Endometrial microvascular endothelial cells (primary cell): ENCODE results near the gene PPM1H. TPM values are rescaled to one million over a fixed set of nuclear protein-coding genes. Genes with fewer than 3 reads are reported as not detected.

ENCODE experiments used
- in situ Hi-C: cut with HindIII; loops from 2 replicates; pipeline ENCODE4 v1.10.0; 2017; ENCODE audit warnings: low sequenced_read_pairs, low pct_unique_long_range_greater_than_20kb; ENCODE audit errors: inconsistent ontology term
- total RNA-seq: library from RNA; depleted of rRNA; stranded (reverse); fragments of >200 nt; gene quantifications from one replicate; pipeline ENCODE4 v1.2.3, GENCODE V29; 2015; ENCODE audit errors: inconsistent ontology term

PPM1H gene
- total RNA-seq, 1 donor from 2014 or later, result 2.0 TPM

DNA sequence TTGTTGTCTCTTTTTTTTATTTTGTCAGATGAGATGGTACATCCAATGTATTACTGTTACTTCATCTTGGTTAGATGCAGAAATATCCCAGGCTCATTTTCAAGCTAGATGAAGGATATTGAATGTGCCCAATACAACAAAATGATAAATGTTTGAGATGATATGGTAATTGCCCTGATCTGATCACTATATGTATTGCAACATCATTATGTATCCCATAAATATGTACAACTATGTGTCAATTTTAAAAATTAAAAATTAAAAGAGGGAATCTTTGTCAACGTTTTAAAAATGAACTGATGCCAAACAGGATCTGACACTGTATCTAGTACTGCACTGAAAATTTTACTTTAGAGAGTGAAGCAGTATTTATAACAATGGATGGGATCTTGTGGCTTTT lies 78.5 kb downstream of the PPM1H start:
- in situ Hi-C loops, result no loop called here

DNA sequence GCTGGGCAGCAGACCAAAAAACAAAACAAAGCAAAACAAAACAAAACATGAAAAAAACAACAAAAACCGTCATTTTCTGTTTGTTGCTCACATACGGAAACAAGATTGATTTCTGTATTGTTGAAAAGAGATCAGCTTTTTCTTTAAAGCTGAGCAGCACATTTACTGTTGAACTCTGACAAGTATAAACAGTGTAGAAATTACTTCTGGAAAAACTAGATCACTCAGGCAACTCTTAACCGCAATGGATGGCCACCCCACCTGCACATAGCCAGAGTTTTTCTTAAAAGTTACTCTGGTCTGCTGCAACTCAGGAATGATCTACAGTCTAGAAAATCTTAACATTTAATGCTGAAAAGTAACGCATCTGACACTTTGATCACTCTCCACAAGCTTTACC lies 80.9 kb downstream of the PPM1H start:
- in situ Hi-C loops, result no loop called here

DNA sequence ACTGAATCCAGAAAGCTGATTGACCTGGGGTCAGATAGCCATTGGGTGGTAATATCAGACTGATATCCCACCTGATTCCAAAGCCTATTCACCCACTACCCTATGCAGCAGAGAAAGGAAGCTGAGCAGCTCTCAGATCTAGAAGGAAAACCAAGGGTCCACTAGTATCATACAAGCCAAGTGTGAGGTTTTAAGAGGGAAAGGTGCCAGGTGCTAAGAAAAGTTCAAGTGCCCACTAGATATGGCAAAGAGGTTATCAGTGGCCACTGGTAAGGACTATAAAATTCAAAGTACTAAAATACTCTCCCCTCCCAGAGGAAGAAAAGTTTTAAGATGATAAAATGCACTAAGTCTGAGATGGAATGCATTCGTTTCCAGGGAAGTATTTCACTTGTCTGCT lies 85.6 kb downstream of the PPM1H start:
- in situ Hi-C loops, result no loop called here

DNA sequence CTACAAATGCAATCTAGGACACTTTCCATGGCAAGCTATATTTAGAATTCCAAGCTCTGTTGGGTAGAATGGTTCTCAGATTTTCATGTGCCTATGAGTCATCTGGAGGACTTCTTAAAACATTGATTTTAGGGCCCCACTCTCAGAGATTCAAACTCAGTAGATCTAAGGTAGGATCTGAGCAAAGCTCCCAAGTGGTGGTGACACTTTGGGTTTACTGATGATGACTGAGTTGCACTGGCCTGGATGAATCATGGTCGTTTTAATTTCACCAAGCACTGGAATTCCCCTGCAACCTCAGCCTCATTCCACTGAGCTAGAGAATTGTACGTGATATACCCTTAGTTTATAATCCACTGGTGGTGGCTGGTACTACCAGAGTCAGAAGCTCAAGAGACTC lies 86.5 kb downstream of the PPM1H start:
- in situ Hi-C loops, result no loop called here

GRCh38 chr12:62847709-62848108 lies 87.2 kb downstream of the PPM1H start:
- in situ Hi-C loops, result no loop called here

DNA sequence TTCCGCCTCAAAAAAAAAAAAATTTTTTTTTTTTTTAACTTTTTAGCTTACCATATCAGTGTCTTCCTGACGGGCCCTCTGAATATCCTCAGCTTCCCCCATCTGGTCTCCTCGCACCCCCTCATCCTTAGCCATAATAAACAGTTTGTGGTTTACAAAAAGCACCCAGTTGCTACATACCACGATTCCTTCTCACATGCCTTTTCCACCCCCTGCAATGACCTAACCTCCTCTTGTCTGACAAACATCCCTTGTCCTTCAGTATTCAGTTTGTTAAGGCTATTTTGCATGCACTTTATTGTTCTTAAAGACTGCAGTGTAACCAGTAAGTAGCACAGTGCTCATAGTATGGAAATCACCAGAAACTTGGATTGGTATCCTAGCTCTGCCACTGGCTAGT lies 88.5 kb downstream of the PPM1H start:
- in situ Hi-C loops, result no loop called here

DNA sequence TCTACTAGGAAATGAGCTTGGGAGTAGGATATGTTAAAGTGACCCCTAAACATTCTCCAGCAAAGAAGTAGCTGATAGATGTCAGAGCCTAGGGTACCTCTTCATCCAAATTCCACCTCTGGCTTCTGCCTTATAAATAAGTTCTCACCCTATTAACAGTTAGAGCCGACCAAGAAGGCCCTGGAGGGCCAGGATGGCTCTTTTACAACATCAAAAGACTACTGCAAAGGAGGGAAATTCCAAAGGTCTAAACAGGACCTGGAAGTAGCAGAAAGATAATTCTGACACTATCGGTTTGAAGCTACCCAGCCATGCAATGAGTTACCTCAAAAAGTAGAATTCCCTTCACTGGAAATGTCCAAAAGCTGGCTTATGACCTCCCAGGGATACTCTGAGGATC lies 90.0 kb downstream of the PPM1H start:
- in situ Hi-C loops, result no loop called here

DNA sequence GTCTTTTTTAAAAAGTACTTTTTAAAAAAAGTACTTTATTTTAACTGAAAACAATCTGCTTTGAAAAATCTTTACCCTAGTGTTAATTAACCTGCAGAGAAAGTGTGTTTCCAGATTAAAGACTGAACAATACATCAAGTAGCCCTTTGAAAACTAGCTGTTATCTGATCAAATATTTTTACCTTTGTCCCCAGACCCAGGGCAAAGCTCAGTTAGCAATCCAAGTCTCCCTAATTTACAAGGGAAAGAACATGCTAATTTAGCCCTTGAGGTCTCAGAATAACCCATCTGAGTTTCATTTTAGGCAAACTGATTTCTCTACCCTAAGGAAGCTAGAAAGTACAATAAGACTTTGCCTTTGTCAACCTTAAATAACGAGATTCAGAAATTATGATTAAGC lies 91.2 kb downstream of the PPM1H start:
- in situ Hi-C loops, result no loop called here

- in situ Hi-C loops, result no loop called here
Observed at GRCh38 chr12:62841846-62842245, 93.1 kb downstream of the PPM1H start.

DNA sequence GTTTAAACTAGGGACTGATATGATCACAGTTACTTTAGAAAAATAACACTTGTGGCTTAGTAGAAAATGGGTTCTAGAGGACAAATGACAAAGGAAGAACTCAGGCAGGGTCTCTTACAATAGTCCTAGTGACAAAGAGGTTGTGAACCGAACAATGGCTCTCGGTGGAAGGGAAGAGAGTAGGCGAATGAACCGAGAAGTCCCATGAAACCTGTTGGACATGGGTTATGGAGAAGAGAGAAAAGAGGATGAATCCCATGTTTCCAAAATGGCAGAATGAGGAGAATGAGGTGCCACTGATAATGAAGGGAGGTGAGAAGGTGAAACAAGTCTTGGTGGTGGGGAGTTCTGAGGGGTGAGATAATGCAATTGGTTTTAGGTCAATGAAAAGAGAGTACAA lies 94.1 kb downstream of the PPM1H start:
- in situ Hi-C loops, result no loop called here

DNA sequence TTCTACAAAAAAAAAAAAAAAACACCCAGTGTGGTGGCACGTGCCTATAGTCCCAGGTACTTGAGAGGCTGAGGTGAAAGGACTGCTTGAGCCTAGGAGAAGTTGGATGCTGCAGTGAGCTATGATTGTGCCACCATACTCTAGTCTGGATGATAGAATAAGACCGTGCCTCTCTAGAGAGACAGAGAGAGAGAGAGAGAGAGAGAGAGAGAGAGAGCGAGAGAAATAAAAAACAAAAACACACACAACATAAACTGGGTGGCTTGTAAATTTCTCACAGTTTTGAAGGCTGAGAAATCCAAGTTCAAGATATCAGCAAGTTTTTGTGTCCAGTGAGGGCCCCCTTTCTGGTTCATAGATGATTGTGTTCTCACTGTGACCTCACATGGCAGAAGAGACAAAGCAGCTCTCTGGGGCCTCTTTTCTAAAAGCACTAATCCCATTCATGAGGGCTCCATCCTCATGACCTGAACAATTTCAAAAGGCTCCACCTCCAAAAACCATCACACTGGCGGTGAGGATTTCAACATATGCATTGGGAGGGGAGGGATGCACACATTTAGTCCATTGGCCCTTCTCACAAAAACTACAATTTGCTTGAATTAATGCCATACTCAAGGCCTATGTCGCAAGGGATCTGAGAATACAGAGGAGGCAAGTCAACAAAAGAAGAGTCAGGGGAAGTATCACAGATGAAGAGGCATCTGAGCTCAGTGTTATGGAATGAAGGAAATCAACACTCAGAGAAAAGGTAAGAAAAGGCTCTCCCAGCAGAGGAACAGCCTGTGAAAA lies 94.9 kb downstream of the PPM1H start:
- in situ Hi-C loops, result no loop called here

DNA sequence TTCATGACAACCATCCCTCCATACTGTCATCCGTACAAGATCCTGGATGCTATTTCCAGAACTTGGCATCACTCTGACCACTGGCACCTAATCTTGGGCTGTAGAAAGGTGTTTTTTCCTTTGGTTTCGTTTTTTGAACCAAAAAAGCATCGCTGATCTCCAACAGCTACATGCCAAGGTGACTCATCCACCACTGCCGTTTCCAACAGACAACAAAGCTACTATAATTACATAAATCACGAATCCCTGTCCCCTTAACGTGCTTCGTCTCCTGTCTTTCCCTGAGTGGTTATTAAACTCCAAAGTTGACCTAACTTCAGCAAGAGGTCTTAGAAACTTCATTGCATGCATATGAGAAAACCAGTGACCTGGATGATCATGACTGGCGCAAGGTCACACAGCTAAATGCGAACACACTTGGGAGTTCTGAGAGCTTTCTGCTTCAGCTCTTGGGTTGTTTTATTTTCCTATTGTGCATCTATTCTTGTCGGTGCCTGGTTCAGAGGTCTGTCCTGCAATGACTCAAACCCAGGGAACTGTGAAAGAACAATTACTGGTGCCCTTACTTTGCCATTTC lies 99.9 kb downstream of the PPM1H start:
- in situ Hi-C loops, result no loop called here

DNA sequence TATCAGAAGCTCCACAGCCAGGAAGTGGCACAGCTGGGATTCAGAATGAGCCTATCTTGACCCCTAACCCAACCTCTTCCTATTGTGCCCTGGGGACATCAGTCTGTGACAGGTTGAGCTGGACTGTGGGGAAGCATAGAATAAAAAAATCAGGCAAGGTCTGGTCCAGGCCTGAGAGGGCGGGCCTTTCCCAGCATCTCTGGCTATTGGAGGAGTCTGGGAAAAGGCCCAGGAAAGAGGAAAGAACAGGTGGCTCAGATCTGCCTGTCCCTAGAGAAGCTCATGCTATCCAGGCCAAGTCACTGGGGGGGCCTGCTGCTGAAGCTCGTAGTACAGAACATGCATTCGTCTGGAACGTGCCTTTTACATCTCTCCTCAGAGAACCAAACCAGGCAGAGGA lies 100.5 kb downstream of the PPM1H start:
- in situ Hi-C loops, result no loop called here

DNA sequence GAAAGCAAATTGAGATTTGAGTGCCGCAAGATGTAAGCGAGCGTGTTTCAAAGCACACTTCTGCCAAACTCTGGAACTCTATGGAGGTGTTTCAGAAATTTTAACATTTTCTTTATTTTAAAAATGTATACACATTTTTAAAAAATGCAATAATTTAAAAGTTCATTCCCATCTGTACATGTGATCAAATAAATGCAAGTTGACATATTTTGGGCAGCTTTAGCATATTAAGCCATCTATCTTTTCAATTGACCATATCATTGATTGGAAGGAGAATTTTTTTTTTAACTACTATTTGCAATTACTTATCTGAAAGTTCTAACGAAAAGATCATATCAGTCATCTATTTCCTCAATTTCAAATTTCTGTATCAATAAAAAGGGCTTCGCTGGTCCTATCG lies 101.3 kb downstream of the PPM1H start:
- in situ Hi-C loops, result no loop called here

DNA sequence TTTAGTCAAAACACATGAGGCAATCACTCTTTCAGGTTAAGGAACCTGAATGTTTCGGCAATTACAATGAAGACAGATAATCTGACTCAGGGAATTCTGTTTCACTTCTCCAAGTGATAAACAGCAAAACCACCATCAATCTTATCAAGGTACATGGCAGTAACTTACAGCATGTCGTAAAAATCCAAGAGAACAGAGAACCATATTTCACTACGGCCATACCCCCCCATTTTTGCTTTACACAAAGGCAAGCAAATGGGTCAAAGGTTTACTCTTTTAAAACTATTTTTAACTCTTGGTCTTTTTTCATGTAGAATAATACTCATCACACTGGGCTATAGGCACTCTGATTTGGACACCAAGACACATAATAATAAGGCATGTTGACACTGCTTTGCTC lies 102.4 kb downstream of the PPM1H start:
- in situ Hi-C loops, result no loop called here

- in situ Hi-C loops, result no loop called here
Observed at GRCh38 chr12:62832027-62832426, 102.9 kb downstream of the PPM1H start.

DNA sequence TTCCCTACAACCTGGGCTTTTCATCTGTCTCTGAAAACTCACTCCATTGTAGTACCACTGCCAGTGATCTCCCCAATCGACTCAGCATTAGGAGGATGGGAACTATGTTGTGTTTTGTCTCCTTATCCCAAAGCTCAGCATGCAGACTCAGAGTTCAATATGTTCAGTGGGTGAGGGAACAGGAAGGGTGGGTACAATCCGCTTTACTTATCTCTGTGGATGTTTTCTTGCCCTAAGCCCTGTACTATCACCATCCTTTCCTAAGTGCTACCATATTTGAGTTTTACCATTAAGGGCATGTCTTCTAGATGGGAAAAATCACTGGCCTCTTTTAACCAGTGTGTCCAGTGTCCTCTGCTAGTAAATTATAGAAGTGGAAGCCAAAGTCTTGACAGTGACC lies 107.1 kb downstream of the PPM1H start:
- in situ Hi-C loops, result no loop called here

GRCh38 chr12:62827042-62827441 lies 107.9 kb downstream of the PPM1H start:
- in situ Hi-C loops, result no loop called here

GRCh38 chr12:62817556-62818271 lies 117.2 kb downstream of the PPM1H start:
- in situ Hi-C loops, result no loop called here

- in situ Hi-C loops, result no loop called here
Observed at GRCh38 chr12:62814243-62814642, 120.7 kb downstream of the PPM1H start.
